HCT116 (cell line): Measurements from ENCODE around the gene LRRTM3. TPM values are rescaled to one million over a fixed set of nuclear protein-coding genes. Genes with fewer than 3 reads are reported as not detected.

Experiments used
- ATAC-seq: fragments of 200-7000 bp; cut with Tn5 transposase; 2 replicates; pipeline ENCODE4 v1.9.1; 2020; ENCODE audit warnings: mild to moderate bottlenecking, moderate library complexity
- BruUV-seq: library from RNA; stranded (reverse); fragments of 400-500 nt; replicated peaks from 2 replicates; lab custom pipeline; 2021; lab: Mats Ljungman, UMichigan
- CTCF ChIA-PET: fragments of 300-600 bp; sonication (Branson Sonifier 250); formaldehyde crosslinking; loops from one replicate; lab custom pipeline; 2021; ENCODE audit warnings: antibody characterized with exemption; lab: Charles Lee
- POLR2A ChIA-PET: fragments of 300-600, 350-600 bp; sonication (Branson Sonifier 250); formaldehyde crosslinking; loops from one replicate; lab custom pipeline; 2021; ENCODE audit warnings: antibody characterized with exemption; lab: Charles Lee
- RAD21 ChIA-PET, 2 experiments: fragments of 300-600 bp; sonication (Branson Sonifier 250); formaldehyde crosslinking; loops; one replicate each; lab custom pipeline; 2023; ENCODE audit warnings: low total read pairs in 2 of 2; ENCODE audit not compliant: uncharacterized antibody in 2 of 2, unreplicated experiment in 2 of 2, low non-redundant PET in 1 of 2; lab: Charles Lee
- DNase-seq: peaks from one replicate; pipeline ENCODE4 v3.0.0-alpha.2; 2010; ENCODE audit warnings: low read depth, low spot score
- H2AFZ ChIP-seq: fragments of 200-600 bp; shearing (Covaris generic), sonication (generic); 2 replicates; pipeline ENCODE4 v1.6.1; 2017; ENCODE audit warnings: low read depth, mixed run types, mixed read lengths, antibody characterized with exemption, low read length; ENCODE audit not compliant: poor library complexity, severe bottlenecking
- H3K27ac ChIP-seq: 2 replicates; pipeline ENCODE4 v1.5.1; 2012; ENCODE audit warnings: low read depth, low read length
- H3K27me3 ChIP-seq: fragments of 200-600 bp; sonication (generic); 2 replicates; pipeline ENCODE4 v1.6.1; 2016; ENCODE audit warnings: mixed run types, low read length, mixed read lengths; ENCODE audit not compliant: insufficient read depth
- H3K36me3 ChIP-seq, 2 experiments: fragments of 200-500 bp in 1 of 2; fragments of 200-600 bp in 1 of 2; sonication (Bioruptor generic) in 1 of 2; sonication (generic) in 1 of 2; 2 replicates each; pipeline versions ENCODE4 v1.5.1 to v1.6.1; 2014 to 2016; ENCODE audit warnings: low read length in 2 of 2, inconsistent platforms in 1 of 2, mixed read lengths in 1 of 2, mixed run types in 1 of 2; ENCODE audit not compliant: insufficient read depth in 2 of 2, control insufficient read depth in 1 of 2
- H3K4me1 ChIP-seq, 2 experiments: fragments of 200-600 bp in 1 of 2; sonication (generic) in 1 of 2; 2 replicates each; pipeline versions ENCODE4 v1.5.1 to v1.6.1; 2012 to 2017; ENCODE audit warnings: low read length in 2 of 2, inconsistent platforms in 1 of 2, mild to moderate bottlenecking in 1 of 2, mixed read lengths in 1 of 2, mixed run types in 1 of 2, moderate library complexity in 1 of 2; ENCODE audit not compliant: insufficient read depth in 2 of 2, control insufficient read depth in 1 of 2
- H3K4me2 ChIP-seq: fragments of 200-600 bp; sonication (generic); 2 replicates; pipeline ENCODE4 v1.6.1; 2017; ENCODE audit warnings: mixed run types, low read length, mixed read lengths
- H3K4me3 ChIP-seq, 2 experiments: fragments of 200-600 bp in 1 of 2; sonication (generic) in 1 of 2; replicated peaks in 1 of 2; 2 replicates each; pipeline ENCODE4 v1.5.1; 2011 to 2016; ENCODE audit warnings: low read length in 2 of 2, control low read depth in 1 of 2, low read depth in 1 of 2, mild to moderate bottlenecking in 1 of 2, mixed read lengths in 1 of 2, mixed run types in 1 of 2
- H3K79me2 ChIP-seq: fragments of 200-600 bp; sonication (generic); 2 replicates; pipeline ENCODE4 v1.6.1; 2017; ENCODE audit warnings: mild to moderate bottlenecking, mixed run types, low read length, moderate library complexity, mixed read lengths; ENCODE audit not compliant: insufficient read depth
- H3K9ac ChIP-seq: fragments of 200-600 bp; sonication (generic); 2 replicates; pipeline ENCODE4 v1.6.1; 2016; ENCODE audit warnings: low read length, mixed read lengths
- H3K9me2 ChIP-seq: fragments of 200-600 bp; sonication (generic), shearing (Covaris generic); 2 replicates; pipeline ENCODE4 v1.6.1; 2017; ENCODE audit warnings: mixed run types, mild to moderate bottlenecking, moderate library complexity; ENCODE audit not compliant: insufficient read depth
- H3K9me3 ChIP-seq, 2 experiments: fragments of 200-500 bp in 1 of 2; fragments of 200-600 bp in 1 of 2; sonication (Bioruptor generic) in 1 of 2; sonication (generic) in 1 of 2; 2 replicates each; pipeline ENCODE4 v1.6.1; 2014 to 2017; ENCODE audit warnings: low read length in 2 of 2, mixed read lengths in 2 of 2, inconsistent platforms in 1 of 2, low read depth in 1 of 2, mild to moderate bottlenecking in 1 of 2, mixed run types in 1 of 2, moderate library complexity in 1 of 2; ENCODE audit not compliant: control insufficient read depth in 1 of 2, insufficient read depth in 1 of 2
- H4K20me1 ChIP-seq: fragments of 200-600 bp; sonication (generic), shearing (Covaris generic); 2 replicates; pipeline ENCODE4 v1.6.1; 2017; ENCODE audit warnings: mixed run types, mild to moderate bottlenecking, moderate library complexity; ENCODE audit not compliant: insufficient read depth
- CBX3 ChIP-seq: IDR thresholded peaks from 2 replicates; pipeline ENCODE4 v1.6.1; 2012; ENCODE audit warnings: low read depth
- CEBPB ChIP-seq: IDR thresholded peaks from 2 replicates; pipeline ENCODE4 v1.6.1; 2012; ENCODE audit warnings: low read depth
- EGR1 ChIP-seq: IDR thresholded peaks from 2 replicates; pipeline ENCODE4 v1.6.1; 2012; ENCODE audit warnings: low read depth
- ELF1 ChIP-seq: IDR thresholded peaks from 2 replicates; pipeline ENCODE4 v1.6.1; 2012; ENCODE audit warnings: low read depth, borderline replicate concordance
- POLR2A ChIP-seq: IDR thresholded peaks from 2 replicates; pipeline ENCODE4 v1.7.0; 2011; ENCODE audit warnings: borderline replicate concordance; ENCODE audit not compliant: insufficient read depth, insufficient read length; ENCODE audit errors: extremely low read depth
- RAD21 ChIP-seq: IDR thresholded peaks from 2 replicates; pipeline ENCODE4 v1.6.1; 2012; ENCODE audit warnings: low read depth, mild to moderate bottlenecking
- SIN3A ChIP-seq: IDR thresholded peaks from 2 replicates; pipeline ENCODE4 v1.6.1; 2012; ENCODE audit warnings: low read depth
- SP1 ChIP-seq: IDR thresholded peaks from 2 replicates; pipeline ENCODE4 v1.6.1; 2012; ENCODE audit warnings: low read depth
- SRF ChIP-seq: IDR thresholded peaks from 2 replicates; pipeline ENCODE4 v1.6.1; 2012; ENCODE audit warnings: low read depth
- TCF7L2 ChIP-seq: IDR thresholded peaks from 2 replicates; pipeline ENCODE4 v1.7.0; 2011; ENCODE audit warnings: borderline replicate concordance, inconsistent platforms; ENCODE audit not compliant: insufficient read depth, insufficient read length; ENCODE audit errors: extremely low read depth
- YY1 ChIP-seq: IDR thresholded peaks from 2 replicates; pipeline ENCODE4 v1.6.1; 2011; ENCODE audit warnings: low read length, low read depth, moderate library complexity, mild to moderate bottlenecking; ENCODE audit not compliant: insufficient replicate concordance; ENCODE audit errors: extremely low read depth
- intact Hi-C: fragments of 100-400 bp; cut with micrococcal nuclease; formaldehyde crosslinking; loops from 2 replicates; pipeline ENCODE4 v1.10.0; 2022
- total RNA-seq: library from RNA; stranded (reverse); gene quantifications from one replicate; pipeline ENCODE4 v1.2.1, GENCODE V29; 2021; ENCODE audit not compliant: unreplicated experiment
- TF ChIP-seq, protein P1 (sequence below): IDR thresholded peaks from 2 replicates; pipeline ENCODE4 v1.6.1; 2012; ENCODE audit warnings: low read depth
- TF ChIP-seq, protein P2 (sequence below), 3 experiments: fragments of 200-600 bp in 1 of 3; sonication (generic) in 1 of 3; IDR thresholded peaks in 2 of 3; conservative IDR thresholded peaks in 1 of 3; 2 replicates each; pipeline ENCODE4 v1.5.1; 2012 to 2017; ENCODE audit warnings: low read depth in 2 of 3, low read length in 2 of 3, antibody characterized with exemption in 1 of 3, borderline replicate concordance in 1 of 3, control low read depth in 1 of 3, mild to moderate bottlenecking in 1 of 3, mixed read lengths in 1 of 3, mixed run types in 1 of 3, moderate library complexity in 1 of 3; ENCODE audit not compliant: insufficient read depth in 1 of 3
- TF ChIP-seq, protein P3 (sequence below): IDR thresholded peaks from 2 replicates; pipeline ENCODE4 v1.6.1; 2012
- TF ChIP-seq, protein P4 (sequence below): IDR thresholded peaks from 2 replicates; pipeline ENCODE4 v1.6.1; 2012

LRRTM3 gene
- total RNA-seq, 1 experiment from 2014 or later = not detected

DNA sequence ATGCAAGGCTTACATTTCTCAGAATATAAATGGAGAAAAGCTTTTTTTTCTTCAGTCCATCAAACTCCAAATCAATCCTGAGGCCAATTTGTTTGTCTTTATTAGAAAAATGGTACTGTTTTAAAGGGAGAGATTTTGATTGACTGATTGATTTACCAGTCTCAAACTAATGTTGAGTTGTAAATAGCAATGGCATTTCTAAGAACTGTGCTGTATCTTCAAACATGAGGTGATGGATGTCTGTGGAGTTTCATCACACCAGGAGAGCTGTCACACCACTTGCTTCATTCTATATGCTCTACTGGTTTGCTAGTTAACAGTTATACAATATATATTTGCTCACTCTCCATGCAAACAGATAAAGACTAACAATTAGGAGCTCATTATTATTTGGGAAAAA is 39.0 kb upstream of the LRRTM3 start:
- Histone ChIP-seq H3K79me2 (no peaks in the 10 kb centered on the region), H3K9me3 (no peaks in the 10 kb centered on the region), H3K27ac (no peak overlapping the region), H3K4me3 (no peak overlapping the region), H3K27me3 (no peaks in the 10 kb centered on the region), H2AFZ (no peak overlapping the region), H3K4me1 (no peaks in the 10 kb centered on the region), H3K4me2 (no peak overlapping the region), H3K9me2 (0 out of 2 replicates have a peak, but pooled peaks cover 3% of the 10 kb centered on the region), H3K36me3 (no peaks in the 10 kb centered on the region), H3K9ac (no peak overlapping the region), H4K20me1 (no peaks in the 10 kb centered on the region)
- RAD21 ChIA-PET = no interaction called here
- POLR2A ChIA-PET = no interaction called here
- BruUV-seq = no TSS peak
- DNase-seq (no peak), ATAC-seq (no peak)
- CTCF ChIA-PET = no interaction called here
- TF ChIP-seq SRF (no peak), POLR2A (no peak), SIN3A (no peak), TCF7L2 (no peak), ELF1 (no peak), CBX3 (no peak), EGR1 (no peak), YY1 (no peak), SP1 (no peak), CEBPB (no peak), RAD21 (no peak)
- TF ChIP-seq, protein P1, sequence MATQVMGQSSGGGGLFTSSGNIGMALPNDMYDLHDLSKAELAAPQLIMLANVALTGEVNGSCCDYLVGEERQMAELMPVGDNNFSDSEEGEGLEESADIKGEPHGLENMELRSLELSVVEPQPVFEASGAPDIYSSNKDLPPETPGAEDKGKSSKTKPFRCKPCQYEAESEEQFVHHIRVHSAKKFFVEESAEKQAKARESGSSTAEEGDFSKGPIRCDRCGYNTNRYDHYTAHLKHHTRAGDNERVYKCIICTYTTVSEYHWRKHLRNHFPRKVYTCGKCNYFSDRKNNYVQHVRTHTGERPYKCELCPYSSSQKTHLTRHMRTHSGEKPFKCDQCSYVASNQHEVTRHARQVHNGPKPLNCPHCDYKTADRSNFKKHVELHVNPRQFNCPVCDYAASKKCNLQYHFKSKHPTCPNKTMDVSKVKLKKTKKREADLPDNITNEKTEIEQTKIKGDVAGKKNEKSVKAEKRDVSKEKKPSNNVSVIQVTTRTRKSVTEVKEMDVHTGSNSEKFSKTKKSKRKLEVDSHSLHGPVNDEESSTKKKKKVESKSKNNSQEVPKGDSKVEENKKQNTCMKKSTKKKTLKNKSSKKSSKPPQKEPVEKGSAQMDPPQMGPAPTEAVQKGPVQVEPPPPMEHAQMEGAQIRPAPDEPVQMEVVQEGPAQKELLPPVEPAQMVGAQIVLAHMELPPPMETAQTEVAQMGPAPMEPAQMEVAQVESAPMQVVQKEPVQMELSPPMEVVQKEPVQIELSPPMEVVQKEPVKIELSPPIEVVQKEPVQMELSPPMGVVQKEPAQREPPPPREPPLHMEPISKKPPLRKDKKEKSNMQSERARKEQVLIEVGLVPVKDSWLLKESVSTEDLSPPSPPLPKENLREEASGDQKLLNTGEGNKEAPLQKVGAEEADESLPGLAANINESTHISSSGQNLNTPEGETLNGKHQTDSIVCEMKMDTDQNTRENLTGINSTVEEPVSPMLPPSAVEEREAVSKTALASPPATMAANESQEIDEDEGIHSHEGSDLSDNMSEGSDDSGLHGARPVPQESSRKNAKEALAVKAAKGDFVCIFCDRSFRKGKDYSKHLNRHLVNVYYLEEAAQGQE = no peak
- TF ChIP-seq, protein P2, sequence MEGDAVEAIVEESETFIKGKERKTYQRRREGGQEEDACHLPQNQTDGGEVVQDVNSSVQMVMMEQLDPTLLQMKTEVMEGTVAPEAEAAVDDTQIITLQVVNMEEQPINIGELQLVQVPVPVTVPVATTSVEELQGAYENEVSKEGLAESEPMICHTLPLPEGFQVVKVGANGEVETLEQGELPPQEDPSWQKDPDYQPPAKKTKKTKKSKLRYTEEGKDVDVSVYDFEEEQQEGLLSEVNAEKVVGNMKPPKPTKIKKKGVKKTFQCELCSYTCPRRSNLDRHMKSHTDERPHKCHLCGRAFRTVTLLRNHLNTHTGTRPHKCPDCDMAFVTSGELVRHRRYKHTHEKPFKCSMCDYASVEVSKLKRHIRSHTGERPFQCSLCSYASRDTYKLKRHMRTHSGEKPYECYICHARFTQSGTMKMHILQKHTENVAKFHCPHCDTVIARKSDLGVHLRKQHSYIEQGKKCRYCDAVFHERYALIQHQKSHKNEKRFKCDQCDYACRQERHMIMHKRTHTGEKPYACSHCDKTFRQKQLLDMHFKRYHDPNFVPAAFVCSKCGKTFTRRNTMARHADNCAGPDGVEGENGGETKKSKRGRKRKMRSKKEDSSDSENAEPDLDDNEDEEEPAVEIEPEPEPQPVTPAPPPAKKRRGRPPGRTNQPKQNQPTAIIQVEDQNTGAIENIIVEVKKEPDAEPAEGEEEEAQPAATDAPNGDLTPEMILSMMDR (IDR thresholded peaks at IDR 0.05 in 2 of 3, conservative IDR thresholded peaks at IDR 0.05 in 1 of 3; ENCODE audit: borderline replicate concordance in 1 of 3, insufficient read depth in 1 of 3, low read depth in 2 of 3, low read length in 2 of 3) = no peak
- TF ChIP-seq, protein P3, sequence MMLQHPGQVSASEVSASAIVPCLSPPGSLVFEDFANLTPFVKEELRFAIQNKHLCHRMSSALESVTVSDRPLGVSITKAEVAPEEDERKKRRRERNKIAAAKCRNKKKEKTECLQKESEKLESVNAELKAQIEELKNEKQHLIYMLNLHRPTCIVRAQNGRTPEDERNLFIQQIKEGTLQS = no peak
- TF ChIP-seq, protein P4, sequence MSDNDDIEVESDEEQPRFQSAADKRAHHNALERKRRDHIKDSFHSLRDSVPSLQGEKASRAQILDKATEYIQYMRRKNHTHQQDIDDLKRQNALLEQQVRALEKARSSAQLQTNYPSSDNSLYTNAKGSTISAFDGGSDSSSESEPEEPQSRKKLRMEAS = no peak
- intact Hi-C loops = no loop called here
